HCT116 (cell line): Measurements from ENCODE around the gene JOSD1. TPM values are rescaled to one million over a fixed set of nuclear protein-coding genes. Genes with fewer than 3 reads are reported as not detected.

Source experiments
- ATAC-seq: fragments of 200-7000 bp; cut with Tn5 transposase; 2 replicates; pipeline ENCODE4 v1.9.1; 2020; ENCODE audit warnings: mild to moderate bottlenecking, moderate library complexity
- BruUV-seq: library from RNA; stranded (reverse); fragments of 400-500 nt; replicated peaks from 2 replicates; lab custom pipeline; 2021; lab: Mats Ljungman, UMichigan
- CTCF ChIA-PET: fragments of 300-600 bp; sonication (Branson Sonifier 250); formaldehyde crosslinking; loops from one replicate; lab custom pipeline; 2021; ENCODE audit warnings: antibody characterized with exemption; lab: Charles Lee
- POLR2A ChIA-PET: fragments of 300-600, 350-600 bp; sonication (Branson Sonifier 250); formaldehyde crosslinking; loops from one replicate; lab custom pipeline; 2021; ENCODE audit warnings: antibody characterized with exemption; lab: Charles Lee
- RAD21 ChIA-PET, 2 experiments: fragments of 300-600 bp; sonication (Branson Sonifier 250); formaldehyde crosslinking; loops; one replicate each; lab custom pipeline; 2023; ENCODE audit warnings: low total read pairs in 2 of 2; ENCODE audit not compliant: uncharacterized antibody in 2 of 2, unreplicated experiment in 2 of 2, low non-redundant PET in 1 of 2; lab: Charles Lee
- DNase-seq: peaks from one replicate; pipeline ENCODE4 v3.0.0-alpha.2; 2010; ENCODE audit warnings: low read depth, low spot score
- H2AFZ ChIP-seq: fragments of 200-600 bp; shearing (Covaris generic), sonication (generic); 2 replicates; pipeline ENCODE4 v1.6.1; 2017; ENCODE audit warnings: low read depth, mixed run types, mixed read lengths, antibody characterized with exemption, low read length; ENCODE audit not compliant: poor library complexity, severe bottlenecking
- H3K27ac ChIP-seq: 2 replicates; pipeline ENCODE4 v1.5.1; 2012; ENCODE audit warnings: low read depth, low read length
- H3K27me3 ChIP-seq: fragments of 200-600 bp; sonication (generic); 2 replicates; pipeline ENCODE4 v1.6.1; 2016; ENCODE audit warnings: mixed run types, low read length, mixed read lengths; ENCODE audit not compliant: insufficient read depth
- H3K36me3 ChIP-seq, 2 experiments: fragments of 200-500 bp in 1 of 2; fragments of 200-600 bp in 1 of 2; sonication (Bioruptor generic) in 1 of 2; sonication (generic) in 1 of 2; 2 replicates each; pipeline versions ENCODE4 v1.5.1 to v1.6.1; 2014 to 2016; ENCODE audit warnings: low read length in 2 of 2, inconsistent platforms in 1 of 2, mixed read lengths in 1 of 2, mixed run types in 1 of 2; ENCODE audit not compliant: insufficient read depth in 2 of 2, control insufficient read depth in 1 of 2
- H3K4me1 ChIP-seq, 2 experiments: fragments of 200-600 bp in 1 of 2; sonication (generic) in 1 of 2; 2 replicates each; pipeline versions ENCODE4 v1.5.1 to v1.6.1; 2012 to 2017; ENCODE audit warnings: low read length in 2 of 2, inconsistent platforms in 1 of 2, mild to moderate bottlenecking in 1 of 2, mixed read lengths in 1 of 2, mixed run types in 1 of 2, moderate library complexity in 1 of 2; ENCODE audit not compliant: insufficient read depth in 2 of 2, control insufficient read depth in 1 of 2
- H3K4me2 ChIP-seq: fragments of 200-600 bp; sonication (generic); 2 replicates; pipeline ENCODE4 v1.6.1; 2017; ENCODE audit warnings: mixed run types, low read length, mixed read lengths
- H3K4me3 ChIP-seq, 2 experiments: fragments of 200-600 bp in 1 of 2; sonication (generic) in 1 of 2; replicated peaks in 1 of 2; 2 replicates each; pipeline ENCODE4 v1.5.1; 2011 to 2016; ENCODE audit warnings: low read length in 2 of 2, control low read depth in 1 of 2, low read depth in 1 of 2, mild to moderate bottlenecking in 1 of 2, mixed read lengths in 1 of 2, mixed run types in 1 of 2
- H3K79me2 ChIP-seq: fragments of 200-600 bp; sonication (generic); 2 replicates; pipeline ENCODE4 v1.6.1; 2017; ENCODE audit warnings: mild to moderate bottlenecking, mixed run types, low read length, moderate library complexity, mixed read lengths; ENCODE audit not compliant: insufficient read depth
- H3K9ac ChIP-seq: fragments of 200-600 bp; sonication (generic); 2 replicates; pipeline ENCODE4 v1.6.1; 2016; ENCODE audit warnings: low read length, mixed read lengths
- H3K9me2 ChIP-seq: fragments of 200-600 bp; sonication (generic), shearing (Covaris generic); 2 replicates; pipeline ENCODE4 v1.6.1; 2017; ENCODE audit warnings: mixed run types, mild to moderate bottlenecking, moderate library complexity; ENCODE audit not compliant: insufficient read depth
- H3K9me3 ChIP-seq, 2 experiments: fragments of 200-500 bp in 1 of 2; fragments of 200-600 bp in 1 of 2; sonication (Bioruptor generic) in 1 of 2; sonication (generic) in 1 of 2; 2 replicates each; pipeline ENCODE4 v1.6.1; 2014 to 2017; ENCODE audit warnings: low read length in 2 of 2, mixed read lengths in 2 of 2, inconsistent platforms in 1 of 2, low read depth in 1 of 2, mild to moderate bottlenecking in 1 of 2, mixed run types in 1 of 2, moderate library complexity in 1 of 2; ENCODE audit not compliant: control insufficient read depth in 1 of 2, insufficient read depth in 1 of 2
- H4K20me1 ChIP-seq: fragments of 200-600 bp; sonication (generic), shearing (Covaris generic); 2 replicates; pipeline ENCODE4 v1.6.1; 2017; ENCODE audit warnings: mixed run types, mild to moderate bottlenecking, moderate library complexity; ENCODE audit not compliant: insufficient read depth
- CBX3 ChIP-seq: IDR thresholded peaks from 2 replicates; pipeline ENCODE4 v1.6.1; 2012; ENCODE audit warnings: low read depth
- EGR1 ChIP-seq: IDR thresholded peaks from 2 replicates; pipeline ENCODE4 v1.6.1; 2012; ENCODE audit warnings: low read depth
- ELF1 ChIP-seq: IDR thresholded peaks from 2 replicates; pipeline ENCODE4 v1.6.1; 2012; ENCODE audit warnings: low read depth, borderline replicate concordance
- JUND ChIP-seq: IDR thresholded peaks from 2 replicates; pipeline ENCODE4 v1.6.1; 2012
- MAX ChIP-seq: IDR thresholded peaks from 2 replicates; pipeline ENCODE4 v1.6.1; 2012
- POLR2AphosphoS5 ChIP-seq: IDR thresholded peaks from 2 replicates; pipeline ENCODE4 v1.6.1; 2011; ENCODE audit warnings: mild to moderate bottlenecking, low read depth, low read length, moderate library complexity
- REST ChIP-seq: IDR thresholded peaks from 2 replicates; pipeline ENCODE4 v1.6.1; 2012; ENCODE audit warnings: low read depth
- SP1 ChIP-seq: IDR thresholded peaks from 2 replicates; pipeline ENCODE4 v1.6.1; 2012; ENCODE audit warnings: low read depth
- ZBTB33 ChIP-seq: IDR thresholded peaks from 2 replicates; pipeline ENCODE4 v1.6.1; 2011; ENCODE audit warnings: mild to moderate bottlenecking, low read length, moderate library complexity; ENCODE audit not compliant: insufficient replicate concordance; ENCODE audit errors: extremely low read depth
- intact Hi-C: fragments of 100-400 bp; cut with micrococcal nuclease; formaldehyde crosslinking; loops from 2 replicates; pipeline ENCODE4 v1.10.0; 2022
- total RNA-seq: library from RNA; stranded (reverse); gene quantifications from one replicate; pipeline ENCODE4 v1.2.1, GENCODE V29; 2021; ENCODE audit not compliant: unreplicated experiment

The JOSD1 gene
- total RNA-seq, 1 experiment from 2014 or later = 67.3 TPM

- TF ChIP-seq ZBTB33 (no peak), CBX3 (no peak), JUND (peak; percentile 62)
Observed at GRCh38 chr22:38696606-38697424, 3.9 kb downstream of the JOSD1 start (continued).

- peak overlapping the region; percentile 48 for H3K4me2 ChIP-seq
- TF ChIP-seq SP1 (no peak), ELF1 (no peak), REST (no peak), EGR1 (0 out of 2 replicates have a peak, but pooled peaks have one; percentile 14), POLR2AphosphoS5 (no peak), MAX (no peak)
- TF ChIP-seq, all 23 proteins: peak for 1
- Histone ChIP-seq H3K4me1 (peaks cover 27 to 53% of the 10 kb centered on the region in 2 experiments), H2AFZ (no peak overlapping the region), H3K79me2 (peaks cover 98% of the 10 kb centered on the region), H3K9me2 (no peaks in the 10 kb centered on the region), H3K4me3 (no peak overlapping the region), H3K27ac (peak overlapping the region; percentile 10; the same call in 1 of the 2 replicates), H3K9me3 (no peaks in the 10 kb centered on the region), H3K9ac (peak overlapping the region; percentile 22; the same call in 1 of the 2 replicates), H3K36me3 (peaks cover 2 to 31% of the 10 kb centered on the region in 2 experiments; a peak in 2 of 4 replicates), H4K20me1 (0 out of 2 replicates have a peak, but pooled peaks cover 7% of the 10 kb centered on the region), H3K27me3 (no peaks in the 10 kb centered on the region)
- ChIA-PET POLR2A (interaction anchor here (4.0 kb wide), 1 partner anchor 12 kb away, joined by 26 read pairs; the partner anchor contains the start of gene TOMM22), CTCF (no interaction called here), RAD21 (no interaction called here)
- ATAC-seq (no peak), DNase-seq (no peak)
- intact Hi-C loops = no loop called here
- BruUV-seq = no TSS peak
Observed at GRCh38 chr22:38694940-38695339, 5.8 kb downstream of the JOSD1 start.
